ENCODE measurements around the gene IFFO2. TPM values are rescaled to one million over a fixed set of nuclear protein-coding genes. Genes with fewer than 3 reads are reported as not detected.

Gene IFFO2
- total and polyA plus RNA-seq, 10 of the 15 experiments (the other 5 are each of a cell fraction or from before 2014, with no cell fraction given): 1.2 to 18.4 (median 6.7) TPM

DNA sequence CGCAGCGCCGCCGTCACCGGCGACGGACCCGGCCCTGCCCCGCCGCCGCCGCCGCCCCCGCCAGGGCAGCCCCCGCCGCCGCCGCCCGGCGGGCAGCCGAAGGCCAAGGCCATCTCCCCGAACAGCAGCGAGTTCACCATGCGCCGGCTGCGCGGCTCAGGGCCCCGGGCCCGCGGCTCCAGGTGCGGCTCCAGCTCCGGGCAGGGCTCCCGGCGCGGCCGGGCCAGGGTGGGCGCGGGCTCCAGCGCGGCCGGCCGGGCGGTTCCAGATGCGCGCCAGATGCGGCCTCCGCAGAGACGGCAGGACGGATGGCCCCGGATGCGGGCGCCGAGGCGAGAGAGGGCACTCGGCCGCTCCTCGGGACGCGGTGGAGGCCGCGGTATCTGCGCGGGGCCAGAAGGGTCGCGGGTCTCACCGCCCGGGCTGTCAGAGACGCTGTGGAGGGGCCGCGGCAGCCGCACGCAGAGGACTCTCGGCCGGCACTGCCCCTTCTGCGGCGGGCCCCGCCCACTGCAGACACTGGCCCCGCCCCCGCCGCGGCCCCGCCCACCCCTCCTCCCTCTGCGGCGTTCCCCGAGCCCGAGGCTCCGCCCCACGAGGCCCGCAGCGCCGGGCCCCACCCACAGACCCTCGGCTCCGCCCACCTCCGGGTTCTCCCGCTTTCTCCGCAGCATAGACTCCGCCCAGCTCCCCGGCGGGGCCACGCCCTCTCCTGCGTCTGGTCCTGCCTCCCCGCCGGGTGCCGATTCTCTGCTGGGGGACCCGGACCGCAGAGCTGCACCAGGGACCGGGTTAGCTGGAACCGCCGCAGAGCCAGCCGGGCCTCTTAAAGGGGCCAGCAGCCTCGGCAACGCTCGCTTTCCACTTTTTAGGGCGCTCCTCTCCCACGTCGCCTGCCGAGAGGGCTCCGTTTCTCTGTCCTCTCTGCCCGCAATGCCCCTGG, at the start of gene IFFO2 (continued):
- TF ChIP-seq, protein P1, sequence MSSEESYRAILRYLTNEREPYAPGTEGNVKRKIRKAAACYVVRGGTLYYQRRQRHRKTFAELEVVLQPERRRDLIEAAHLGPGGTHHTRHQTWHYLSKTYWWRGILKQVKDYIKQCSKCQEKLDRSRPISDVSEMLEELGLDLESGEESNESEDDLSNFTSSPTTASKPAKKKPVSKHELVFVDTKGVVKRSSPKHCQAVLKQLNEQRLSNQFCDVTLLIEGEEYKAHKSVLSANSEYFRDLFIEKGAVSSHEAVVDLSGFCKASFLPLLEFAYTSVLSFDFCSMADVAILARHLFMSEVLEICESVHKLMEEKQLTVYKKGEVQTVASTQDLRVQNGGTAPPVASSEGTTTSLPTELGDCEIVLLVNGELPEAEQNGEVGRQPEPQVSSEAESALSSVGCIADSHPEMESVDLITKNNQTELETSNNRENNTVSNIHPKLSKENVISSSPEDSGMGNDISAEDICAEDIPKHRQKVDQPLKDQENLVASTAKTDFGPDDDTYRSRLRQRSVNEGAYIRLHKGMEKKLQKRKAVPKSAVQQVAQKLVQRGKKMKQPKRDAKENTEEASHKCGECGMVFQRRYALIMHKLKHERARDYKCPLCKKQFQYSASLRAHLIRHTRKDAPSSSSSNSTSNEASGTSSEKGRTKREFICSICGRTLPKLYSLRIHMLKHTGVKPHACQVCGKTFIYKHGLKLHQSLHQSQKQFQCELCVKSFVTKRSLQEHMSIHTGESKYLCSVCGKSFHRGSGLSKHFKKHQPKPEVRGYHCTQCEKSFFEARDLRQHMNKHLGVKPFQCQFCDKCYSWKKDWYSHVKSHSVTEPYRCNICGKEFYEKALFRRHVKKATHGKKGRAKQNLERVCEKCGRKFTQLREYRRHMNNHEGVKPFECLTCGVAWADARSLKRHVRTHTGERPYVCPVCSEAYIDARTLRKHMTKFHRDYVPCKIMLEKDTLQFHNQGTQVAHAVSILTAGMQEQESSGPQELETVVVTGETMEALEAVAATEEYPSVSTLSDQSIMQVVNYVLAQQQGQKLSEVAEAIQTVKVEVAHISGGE (CRISPR knock-in tag; IDR thresholded peaks at IDR 0.05): no peak
- TF ChIP-seq, protein P2, sequence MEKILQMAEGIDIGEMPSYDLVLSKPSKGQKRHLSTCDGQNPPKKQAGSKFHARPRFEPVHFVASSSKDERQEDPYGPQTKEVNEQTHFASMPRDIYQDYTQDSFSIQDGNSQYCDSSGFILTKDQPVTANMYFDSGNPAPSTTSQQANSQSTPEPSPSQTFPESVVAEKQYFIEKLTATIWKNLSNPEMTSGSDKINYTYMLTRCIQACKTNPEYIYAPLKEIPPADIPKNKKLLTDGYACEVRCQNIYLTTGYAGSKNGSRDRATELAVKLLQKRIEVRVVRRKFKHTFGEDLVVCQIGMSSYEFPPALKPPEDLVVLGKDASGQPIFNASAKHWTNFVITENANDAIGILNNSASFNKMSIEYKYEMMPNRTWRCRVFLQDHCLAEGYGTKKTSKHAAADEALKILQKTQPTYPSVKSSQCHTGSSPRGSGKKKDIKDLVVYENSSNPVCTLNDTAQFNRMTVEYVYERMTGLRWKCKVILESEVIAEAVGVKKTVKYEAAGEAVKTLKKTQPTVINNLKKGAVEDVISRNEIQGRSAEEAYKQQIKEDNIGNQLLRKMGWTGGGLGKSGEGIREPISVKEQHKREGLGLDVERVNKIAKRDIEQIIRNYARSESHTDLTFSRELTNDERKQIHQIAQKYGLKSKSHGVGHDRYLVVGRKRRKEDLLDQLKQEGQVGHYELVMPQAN (conservative IDR thresholded peaks at IDR 0.05): peak; percentile 83
- TF ChIP-seq NFXL1 (IDR thresholded peaks at IDR 0.05; ENCODE audit: borderline replicate concordance) (no peak), RB1 (IDR thresholded peaks at IDR 0.05; ENCODE audit: borderline replicate concordance) (no peak), YY1 (IDR thresholded peaks at IDR 0.05; ENCODE audit: low read depth, low read length) (0 out of 2 replicates have a peak, but pooled peaks have one; percentile 21), DPF2 (IDR thresholded peaks at IDR 0.05) (no peak; the same call in 1 of the 2 replicates), SMC3 (IDR thresholded peaks at IDR 0.05; ENCODE audit: borderline replicate concordance, low read length) (no peak), NR2F1 (conservative IDR thresholded peaks at IDR 0.05) (peak; percentile 47), BACH1 (IDR thresholded peaks at IDR 0.05; ENCODE audit: borderline replicate concordance) (peak; percentile 52), POLR2AphosphoS5 (IDR thresholded peaks at IDR 0.05; ENCODE audit: low read length) (peak; percentile 66; the same call in 1 of the 2 replicates), GATAD2B (conservative IDR thresholded peaks at IDR 0.05; ENCODE audit: low read depth) (peak; percentile 7; the same call in 1 of the 2 replicates), POLR2A (IDR thresholded peaks at IDR 0.05; ENCODE audit: low read depth, low read length) (peak; percentile 81), RAD51 (IDR thresholded peaks at IDR 0.05) (no peak), SP1 (IDR thresholded peaks at IDR 0.05; ENCODE audit: low read depth, low read length) (peak; percentile 52), NBN (IDR thresholded peaks at IDR 0.05) (0 out of 2 replicates have a peak, but pooled peaks have one; percentile 26), SMARCA5 (IDR thresholded peaks at IDR 0.05) (peak; percentile 34; the same call in 1 of the 2 replicates)

Data from GM12878 (cell line).